Caco-2 (cell line): ENCODE measurements around the gene FANCC. TPM values are rescaled to one million over a fixed set of nuclear protein-coding genes. Genes with fewer than 3 reads are reported as not detected.

Source experiments
- BruUV-seq: library from RNA; stranded (reverse); fragments of 400-500 nt; replicated peaks from 2 replicates; lab custom pipeline; 2021; lab: Mats Ljungman, UMichigan
- CTCF ChIA-PET: fragments of 300-600 bp; sonication (Branson Sonifier 250); formaldehyde crosslinking; loops from one replicate; lab custom pipeline; 2022; ENCODE audit warnings: antibody characterized with exemption; lab: Charles Lee
- POLR2A ChIA-PET: fragments of 300-600 bp; sonication (Branson Sonifier 250); formaldehyde crosslinking; loops from one replicate; lab custom pipeline; 2022; ENCODE audit warnings: antibody characterized with exemption; lab: Charles Lee
- DNase-seq, 2 experiments: peaks; one replicate each; pipeline versions ENCODE4 v3.0.0 to v3.0.0-alpha.2; 2020 to 2022
- H3K27me3 ChIP-seq: replicated peaks from 2 replicates; pipeline ENCODE4 v1.6.0; 2011; ENCODE audit warnings: low read length; ENCODE audit not compliant: control insufficient read depth, insufficient read depth
- H3K36me3 ChIP-seq: 2 replicates; pipeline ENCODE4 v1.5.1; 2011; ENCODE audit warnings: low read length; ENCODE audit not compliant: control insufficient read depth, insufficient read depth
- H3K4me1 ChIP-seq: fragments of 250-450 bp; sonication (Bioruptor Pico); 2 replicates; pipeline ENCODE4 v1.5.1; 2020; ENCODE audit warnings: mild to moderate bottlenecking
- H3K4me3 ChIP-seq: 2 replicates; pipeline ENCODE4 v1.5.1; 2011; ENCODE audit warnings: low read depth, mild to moderate bottlenecking, control low read depth, low read length
- H3K9me3 ChIP-seq: fragments of 250-450 bp; sonication (Bioruptor Pico); 2 replicates; pipeline ENCODE4 v1.5.1; 2020; ENCODE audit warnings: mild to moderate bottlenecking, moderate library complexity
- H3K27ac Mint-ChIP-seq: one replicate; pipeline ENCODE4 v1.8.0; 2022; ENCODE audit warnings: mixed read lengths; ENCODE audit not compliant: unreplicated experiment
- H3K27me3 Mint-ChIP-seq: one replicate; pipeline ENCODE4 v1.8.0; 2022; ENCODE audit warnings: mixed read lengths; ENCODE audit not compliant: insufficient read depth, unreplicated experiment
- H3K36me3 Mint-ChIP-seq: one replicate; pipeline ENCODE4 v1.8.0; 2022; ENCODE audit warnings: mild to moderate bottlenecking, mixed read lengths; ENCODE audit not compliant: insufficient read depth, unreplicated experiment
- H3K4me1 Mint-ChIP-seq: one replicate; pipeline ENCODE4 v1.8.0; 2022; ENCODE audit warnings: low read depth, mixed read lengths; ENCODE audit not compliant: unreplicated experiment
- H3K4me3 Mint-ChIP-seq: one replicate; pipeline ENCODE4 v1.8.0; 2022; ENCODE audit warnings: mild to moderate bottlenecking, moderate library complexity, mixed read lengths; ENCODE audit not compliant: unreplicated experiment
- H3K9me3 Mint-ChIP-seq: one replicate; pipeline ENCODE4 v1.8.0; 2022; ENCODE audit warnings: mixed read lengths; ENCODE audit not compliant: unreplicated experiment
- intact Hi-C: fragments of 100-400 bp; cut with micrococcal nuclease; formaldehyde crosslinking; loops from one replicate; pipeline ENCODE4 v1.10.0; 2022; ENCODE audit not compliant: unreplicated experiment
- total RNA-seq: library from RNA; stranded (reverse); gene quantifications from 2 replicates; pipeline ENCODE4 v1.2.3, GENCODE V29; 2022
- TF ChIP-seq, protein P1 (sequence below), 2 experiments: fragments of 200-600 bp in 1 of 2; IDR thresholded peaks; 1 replicate in 1 of 2; 2 replicates in 1 of 2; pipeline versions ENCODE4 v1.5.1 to v1.8.0; 2011 to 2022; ENCODE audit warnings: antibody characterized with exemption in 1 of 2, control low read depth in 1 of 2, inconsistent platforms in 1 of 2, low read depth in 1 of 2, low read length in 1 of 2, mild to moderate bottlenecking in 1 of 2, moderate library complexity in 1 of 2; ENCODE audit not compliant: insufficient read depth in 1 of 2, severe bottlenecking in 1 of 2, unreplicated experiment in 1 of 2

Gene FANCC
- total RNA-seq, 1 experiment from 2014 or later: 29.2 TPM

DNA sequence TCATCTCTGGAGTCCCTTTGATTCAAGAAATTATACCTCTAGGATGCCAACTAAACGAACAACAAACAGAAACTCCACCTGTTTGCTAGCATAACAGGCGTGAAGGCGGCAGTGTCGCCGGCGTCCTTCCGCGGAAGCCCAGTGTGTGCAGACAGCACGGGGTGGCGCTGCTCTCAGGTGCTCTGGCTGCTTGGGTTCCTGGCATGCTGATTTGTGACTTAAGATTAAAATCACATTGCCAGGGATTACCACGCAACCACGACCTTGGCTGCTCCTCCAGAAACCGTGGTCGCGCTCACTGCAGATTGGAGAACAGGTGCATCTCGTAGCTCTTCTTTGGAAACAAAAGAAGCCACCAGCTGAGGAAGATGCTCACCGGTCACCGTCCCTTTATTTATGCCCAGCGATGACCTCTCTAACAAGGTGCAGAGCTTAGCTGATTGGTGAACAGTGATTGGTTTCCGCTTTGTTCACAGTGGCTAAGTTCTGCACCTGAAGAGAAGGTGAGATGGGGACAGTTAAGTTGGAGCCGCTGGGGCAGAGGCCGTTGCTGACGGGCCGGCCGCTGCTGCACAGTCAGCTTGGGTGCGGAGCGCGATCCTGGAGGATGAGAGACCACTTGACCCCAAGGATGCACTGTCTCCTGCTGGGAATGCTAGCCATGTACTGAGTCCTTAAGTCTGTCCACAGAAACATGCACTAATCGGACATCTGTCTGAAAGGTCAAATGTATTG is 232.3 kb downstream of the FANCC start:
- peaks cover 18% of the 10 kb centered on the region for H3K36me3 ChIP-seq
- H3K36me3 Mint-ChIP-seq: peaks cover 91% of the 10 kb centered on the region
- H3K9me3 ChIP-seq: no peaks in the 10 kb centered on the region
- intact Hi-C loops: no loop called here
- no peak overlapping the region for H3K4me3 Mint-ChIP-seq
- H3K27me3 Mint-ChIP-seq: no peaks in the 10 kb centered on the region
- peaks cover 10% of the 10 kb centered on the region for H3K4me1 Mint-ChIP-seq
- H3K9me3 Mint-ChIP-seq: no peaks in the 10 kb centered on the region
- ChIA-PET CTCF (interaction anchor here (0.6 kb wide), 1 partner anchor 647 kb away, joined by 3 read pairs; no protein-coding TSS in a partner anchor), POLR2A (no interaction called here)
- DNase-seq: peak in 1 of 2 experiments; percentile 13
- no peaks in the 10 kb centered on the region for H3K27me3 ChIP-seq
- H3K27ac Mint-ChIP-seq: no peak overlapping the region
- TF ChIP-seq, protein P1, sequence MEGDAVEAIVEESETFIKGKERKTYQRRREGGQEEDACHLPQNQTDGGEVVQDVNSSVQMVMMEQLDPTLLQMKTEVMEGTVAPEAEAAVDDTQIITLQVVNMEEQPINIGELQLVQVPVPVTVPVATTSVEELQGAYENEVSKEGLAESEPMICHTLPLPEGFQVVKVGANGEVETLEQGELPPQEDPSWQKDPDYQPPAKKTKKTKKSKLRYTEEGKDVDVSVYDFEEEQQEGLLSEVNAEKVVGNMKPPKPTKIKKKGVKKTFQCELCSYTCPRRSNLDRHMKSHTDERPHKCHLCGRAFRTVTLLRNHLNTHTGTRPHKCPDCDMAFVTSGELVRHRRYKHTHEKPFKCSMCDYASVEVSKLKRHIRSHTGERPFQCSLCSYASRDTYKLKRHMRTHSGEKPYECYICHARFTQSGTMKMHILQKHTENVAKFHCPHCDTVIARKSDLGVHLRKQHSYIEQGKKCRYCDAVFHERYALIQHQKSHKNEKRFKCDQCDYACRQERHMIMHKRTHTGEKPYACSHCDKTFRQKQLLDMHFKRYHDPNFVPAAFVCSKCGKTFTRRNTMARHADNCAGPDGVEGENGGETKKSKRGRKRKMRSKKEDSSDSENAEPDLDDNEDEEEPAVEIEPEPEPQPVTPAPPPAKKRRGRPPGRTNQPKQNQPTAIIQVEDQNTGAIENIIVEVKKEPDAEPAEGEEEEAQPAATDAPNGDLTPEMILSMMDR (IDR thresholded peaks at IDR 0.05; ENCODE audit: insufficient read depth in 1 of 2, low read depth in 1 of 2, low read length in 1 of 2, severe bottlenecking in 1 of 2, unreplicated experiment in 1 of 2): no peak
- BruUV-seq: no TSS peak
- H3K4me1 ChIP-seq: no peaks in the 10 kb centered on the region; the same call in 1 of the 2 replicates
- no peak overlapping the region for H3K4me3 ChIP-seq

DNA sequence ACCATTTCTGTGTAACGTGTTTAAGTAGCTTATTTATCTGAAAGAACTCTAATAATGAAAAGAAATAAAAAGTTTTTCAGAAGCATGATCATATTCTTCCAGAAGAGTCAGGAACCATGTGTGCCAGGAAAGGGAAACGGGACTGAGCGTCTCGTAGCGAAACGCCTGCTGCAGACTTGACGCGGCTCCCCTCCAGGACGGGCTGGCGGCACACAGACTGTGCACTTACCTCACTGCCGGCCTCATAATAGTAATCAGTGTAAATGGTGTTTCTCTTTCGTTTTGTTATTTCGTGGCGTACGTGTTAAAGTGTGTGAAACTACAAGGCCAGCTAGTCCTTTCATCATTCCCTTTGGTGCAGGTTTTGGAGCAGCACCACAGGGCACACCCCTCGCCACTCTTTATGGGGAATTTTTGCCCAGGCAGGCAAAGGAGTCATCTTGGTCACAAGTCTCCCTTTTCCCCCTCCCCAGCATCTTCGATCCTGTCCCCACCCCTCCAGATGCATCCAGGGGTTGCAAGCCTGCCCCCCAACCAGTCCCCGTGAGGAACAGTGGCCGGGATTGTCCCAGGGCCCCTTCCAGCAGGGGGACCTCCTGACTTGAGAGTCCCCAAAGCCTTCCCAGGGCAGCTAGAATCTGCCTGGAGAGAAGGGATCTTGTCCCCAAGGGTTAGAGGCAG is 233.1 kb downstream of the FANCC start:
- H3K36me3 ChIP-seq: peaks cover 18% of the 10 kb centered on the region
- H3K27ac Mint-ChIP-seq: no peak overlapping the region
- H3K4me3 ChIP-seq: no peak overlapping the region
- H3K4me3 Mint-ChIP-seq: no peak overlapping the region
- intact Hi-C loops: no loop called here
- TSS peak; percentile 14 for BruUV-seq
- CTCF ChIA-PET: no interaction called here
- H3K9me3 ChIP-seq: no peaks in the 10 kb centered on the region
- peak in 1 of 2 experiments; percentile 20 for DNase-seq
- H3K4me1 ChIP-seq: peaks cover 5% of the 10 kb centered on the region; the same call in 1 of the 2 replicates
- no peaks in the 10 kb centered on the region for H3K27me3 ChIP-seq
- POLR2A ChIA-PET: no interaction called here
- peaks cover 91% of the 10 kb centered on the region for H3K36me3 Mint-ChIP-seq
- H3K27me3 Mint-ChIP-seq: no peaks in the 10 kb centered on the region
- peaks cover 13% of the 10 kb centered on the region for H3K4me1 Mint-ChIP-seq
- H3K9me3 Mint-ChIP-seq: no peaks in the 10 kb centered on the region
- TF ChIP-seq, protein P1 (IDR thresholded peaks at IDR 0.05; ENCODE audit: insufficient read depth in 1 of 2, low read depth in 1 of 2, low read length in 1 of 2, severe bottlenecking in 1 of 2, unreplicated experiment in 1 of 2): no peak

DNA sequence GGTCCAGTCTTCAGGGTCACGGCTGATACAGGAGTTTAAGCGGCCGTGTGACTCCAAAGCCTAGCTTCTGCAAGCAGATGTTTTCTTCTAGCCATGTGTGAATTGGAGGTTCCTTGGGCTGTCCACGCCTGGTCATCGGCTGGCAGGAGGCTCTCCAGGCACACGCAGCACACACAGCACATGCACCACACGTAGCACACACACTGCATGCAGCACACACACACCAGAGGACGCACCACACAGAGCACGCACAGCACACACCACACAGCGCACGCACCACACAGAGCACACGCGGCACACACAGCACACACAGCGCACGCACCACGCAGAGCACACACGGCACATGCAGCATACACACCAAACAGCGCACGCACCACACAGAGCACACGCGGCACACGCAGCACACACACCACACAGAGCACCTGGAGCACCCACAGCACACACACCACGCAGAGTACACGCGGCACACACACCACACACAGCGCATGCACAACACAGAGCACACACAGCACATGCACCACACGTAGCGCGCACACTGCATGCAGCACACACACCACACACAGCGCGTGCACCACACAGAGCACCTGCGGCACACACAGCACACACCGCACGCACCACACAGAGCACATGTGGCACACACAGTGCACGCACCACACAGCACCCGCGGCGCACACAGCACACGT is 234.3 kb downstream of the FANCC start:
- intact Hi-C loops: no loop called here
- Histone ChIP-seq H3K36me3 (peaks cover 14% of the 10 kb centered on the region), H3K4me1 (peaks cover 16% of the 10 kb centered on the region), H3K9me3 (no peaks in the 10 kb centered on the region), H3K27me3 (no peaks in the 10 kb centered on the region), H3K4me3 (no peak overlapping the region)
- H3K27me3 Mint-ChIP-seq: no peaks in the 10 kb centered on the region
- H3K9me3 Mint-ChIP-seq: no peaks in the 10 kb centered on the region
- POLR2A ChIA-PET: no interaction called here
- DNase-seq: no peak
- TF ChIP-seq, protein P1 (IDR thresholded peaks at IDR 0.05; ENCODE audit: insufficient read depth in 1 of 2, low read depth in 1 of 2, low read length in 1 of 2, severe bottlenecking in 1 of 2, unreplicated experiment in 1 of 2): no peak
- H3K4me1 Mint-ChIP-seq: peaks cover 20% of the 10 kb centered on the region
- H3K36me3 Mint-ChIP-seq: peaks cover 95% of the 10 kb centered on the region
- CTCF ChIA-PET: no interaction called here
- peak overlapping the region; percentile 21 for H3K27ac Mint-ChIP-seq
- BruUV-seq: no TSS peak
- H3K4me3 Mint-ChIP-seq: peak overlapping the region; percentile 19
